Activated CD4-positive, alpha-beta T cell treated with anti-CD3 and anti-CD28 coated beads for 36 hours (primary cell): ENCODE measurements around the gene PMVK. TPM values are rescaled to one million over a fixed set of nuclear protein-coding genes. Genes with fewer than 3 reads are reported as not detected.

Source experiments
- ATAC-seq: fragments of 200-7000 bp; cut with Tn5 transposase; one replicate; pipeline ENCODE4 v1.10.0; 2021; ENCODE audit warnings: mild to moderate bottlenecking, moderate library complexity
- CTCF ChIA-PET: fragments of 350-600 bp; sonication (Branson Sonifier 250); formaldehyde crosslinking; loops from one replicate; lab custom pipeline; 2021; ENCODE audit warnings: antibody characterized with exemption; lab: Charles Lee
- POLR2A ChIA-PET: fragments of 350-600 bp; sonication (Branson Sonifier 250); formaldehyde crosslinking; loops from one replicate; lab custom pipeline; 2021; ENCODE audit warnings: antibody characterized with exemption, inconsistent platforms; lab: Charles Lee
- DNase-seq: peaks from one replicate; pipeline ENCODE4 v3.0.0-alpha.2; 2020
- H3K27ac Mint-ChIP-seq: one replicate; pipeline ENCODE4 v1.8.0; 2021; ENCODE audit warnings: mixed read lengths
- H3K27me3 Mint-ChIP-seq: one replicate; pipeline ENCODE4 v1.8.0; 2021; ENCODE audit warnings: mixed read lengths
- H3K36me3 Mint-ChIP-seq: one replicate; pipeline ENCODE4 v1.8.0; 2021; ENCODE audit warnings: low read depth, mixed read lengths
- H3K4me1 Mint-ChIP-seq: one replicate; pipeline ENCODE4 v1.8.0; 2021; ENCODE audit warnings: mixed read lengths
- H3K4me3 Mint-ChIP-seq: one replicate; pipeline ENCODE4 v1.8.0; 2021; ENCODE audit warnings: mild to moderate bottlenecking, moderate library complexity, mixed read lengths
- H3K9me3 Mint-ChIP-seq: one replicate; pipeline ENCODE4 v1.8.0; 2021; ENCODE audit warnings: low read depth, mixed read lengths
- intact Hi-C, 2 experiments: fragments of 100-400 bp; cut with DNase I in 1 of 2; cut with micrococcal nuclease in 1 of 2; formaldehyde crosslinking; loops; one replicate each; pipeline versions ENCODE4 v1.14.2 to v1.15.1; 2022 to 2024; cut with DNase I, micrococcal nuclease
- total RNA-seq, 2 experiments: library from RNA; stranded (reverse); gene quantifications; one replicate each; pipeline ENCODE4 v1.2.3, GENCODE V29; 2021

Gene PMVK
- total RNA-seq, 2 experiments from 2014 or later, result 17.0 to 36.9 TPM

- no peak for DNase-seq
- ATAC-seq, result no peak
- peaks cover 3% of the 10 kb centered on the region for H3K36me3 Mint-ChIP-seq
- intact Hi-C loops, result no loop called here
- peaks cover 67% of the 10 kb centered on the region for H3K4me1 Mint-ChIP-seq
- ChIA-PET POLR2A (interaction anchor here (0.6 kb wide), 1 partner anchor 33 kb away, joined by 8 read pairs; no protein-coding TSS in a partner anchor), CTCF (interaction anchor here (0.7 to 1.3 kb wide), 8 partner anchors 58 to 193 kb away, joined by 3 to 4 read pairs (median 3); no protein-coding TSS in a partner anchor)
- H3K27ac Mint-ChIP-seq, result peak overlapping the region; percentile 80
- no peaks in the 10 kb centered on the region for H3K27me3 Mint-ChIP-seq
- no peaks in the 10 kb centered on the region for H3K9me3 Mint-ChIP-seq
- no peak overlapping the region for H3K4me3 Mint-ChIP-seq
Measured at GRCh38 chr1:154940651-154941194, 4.2 kb upstream of the PMVK start.

- DNase-seq, result no peak
- no peak for ATAC-seq
- ChIA-PET CTCF (interaction anchor here (0.7 to 1.3 kb wide), 9 partner anchors 59 to 192 kb away, joined by 3 to 5 read pairs (median 3); no protein-coding TSS in a partner anchor), POLR2A (no interaction called here)
- Mint-ChIP-seq H3K27me3 (no peaks in the 10 kb centered on the region), H3K9me3 (no peaks in the 10 kb centered on the region), H3K27ac (peak overlapping the region; percentile 80), H3K4me3 (no peak overlapping the region), H3K4me1 (peaks cover 73% of the 10 kb centered on the region), H3K36me3 (peaks cover 5% of the 10 kb centered on the region)
- intact Hi-C loops, result no loop called here
Measured at GRCh38 chr1:154940213-154940560, 3.7 kb upstream of the PMVK start.

- ATAC-seq (no peak), DNase-seq (no peak)
- intact Hi-C loops, result no loop called here
- Mint-ChIP-seq H3K27ac (peak overlapping the region; percentile 96), H3K4me3 (peak overlapping the region; percentile 33), H3K27me3 (no peaks in the 10 kb centered on the region), H3K9me3 (no peaks in the 10 kb centered on the region), H3K36me3 (peaks cover 7% of the 10 kb centered on the region), H3K4me1 (peaks cover 76% of the 10 kb centered on the region)
- ChIA-PET POLR2A (interaction anchor here (0.5 kb wide), 1 partner anchor 206 kb away, joined by 7 read pairs; no protein-coding TSS in a partner anchor), CTCF (interaction anchor here (0.6 to 1.7 kb wide), 7 partner anchors 45 to 379 kb away, joined by 3 to 5 read pairs (median 3); partner anchors contain the start of genes ADAM15 and FLAD1)
Measured at GRCh38 chr1:154938604-154939399, 2.3 kb upstream of the PMVK start.

GRCh38 chr1:154937988-154938386 lies 1.5 kb upstream of the PMVK start:
- intact Hi-C loops, result loop anchor here (1.0 to 2.0 kb wide), 14 partner anchors 17 to 380 kb away; partner anchors contain the start of genes ADAR (in 2 of the 2), CKS1B (in 2 of the 2), ADAM15 (in 1 of the 2) and PYGO2 (in 1 of the 2)
- ChIA-PET CTCF (interaction anchor here (0.6 to 3.0 kb wide), 7 partner anchors 45 to 378 kb away, joined by 3 to 16 read pairs (median 3); partner anchors contain the start of genes ADAM15 and FLAD1), POLR2A (interaction anchor here (0.5 to 2.1 kb wide), 3 partner anchors 36 to 379 kb away, joined by 3 to 12 read pairs (median 7); partner anchors contain the start of gene CKS1B)
- peak overlapping the region; percentile 96 for H3K27ac Mint-ChIP-seq
- peak overlapping the region; percentile 95 for H3K4me3 Mint-ChIP-seq
- no peaks in the 10 kb centered on the region for H3K9me3 Mint-ChIP-seq
- DNase-seq (no peak), ATAC-seq (no peak)
- H3K36me3 Mint-ChIP-seq, result peaks cover 7% of the 10 kb centered on the region
- no peaks in the 10 kb centered on the region for H3K27me3 Mint-ChIP-seq
- H3K4me1 Mint-ChIP-seq, result peaks cover 68% of the 10 kb centered on the region

- H3K4me1 Mint-ChIP-seq, result peaks cover 62% of the 10 kb centered on the region
Measured at GRCh38 chr1:154937085-154937987, 817 bp upstream of the PMVK start.

GRCh38 chr1:154935749-154936554 lies 567 bp downstream of the PMVK start:
- CTCF ChIA-PET, result interaction anchor here (0.5 to 3.0 kb wide), 13 partner anchors 9 to 504 kb away, joined by 3 to 16 read pairs (median 4); partner anchors contain the start of gene SCAMP3
- POLR2A ChIA-PET, result interaction anchor here (0.6 to 2.1 kb wide), 13 partner anchors 8 to 376 kb away, joined by 3 to 12 read pairs (median 4); partner anchors contain the start of genes ADAM15, CKS1B and PBXIP1
- ATAC-seq (no peak), DNase-seq (no peak)
- H3K4me1 Mint-ChIP-seq, result peaks cover 48% of the 10 kb centered on the region
- peaks cover 9% of the 10 kb centered on the region for H3K36me3 Mint-ChIP-seq
- peak overlapping the region; percentile 96 for H3K27ac Mint-ChIP-seq
- H3K9me3 Mint-ChIP-seq, result no peaks in the 10 kb centered on the region
- peak overlapping the region; percentile 95 for H3K4me3 Mint-ChIP-seq
- intact Hi-C loops, result loop anchor here (1.0 to 2.0 kb wide), 6 partner anchors 19 to 327 kb away; partner anchors contain the start of gene ADAR (in 1 of the 2)
- H3K27me3 Mint-ChIP-seq, result no peaks in the 10 kb centered on the region

More at GRCh38 chr1:154937085-154937987, 817 bp upstream of the PMVK start:
- intact Hi-C loops, result loop anchor here (1.0 to 2.0 kb wide), 14 partner anchors 17 to 379 kb away; partner anchors contain the start of genes ADAR (in 2 of the 2), CKS1B (in 2 of the 2), ADAM15 (in 1 of the 2) and PYGO2 (in 1 of the 2)
- ATAC-seq (peak; percentile 78), DNase-seq (peak; percentile 94)
- ChIA-PET POLR2A (interaction anchor here (0.6 to 2.1 kb wide), 8 partner anchors 9 to 378 kb away, joined by 3 to 12 read pairs (median 6); partner anchors contain the start of genes ADAM15, CKS1B and PBXIP1), CTCF (interaction anchor here (0.6 to 3.0 kb wide), 16 partner anchors 8 to 378 kb away, joined by 3 to 16 read pairs (median 4); partner anchors contain the start of genes ADAM15, FLAD1 and KRTCAP2)
- no peaks in the 10 kb centered on the region for H3K27me3 Mint-ChIP-seq
- peak overlapping the region; percentile 95 for H3K4me3 Mint-ChIP-seq
- H3K27ac Mint-ChIP-seq, result peak overlapping the region; percentile 96
- H3K9me3 Mint-ChIP-seq, result no peaks in the 10 kb centered on the region
- peaks cover 7% of the 10 kb centered on the region for H3K36me3 Mint-ChIP-seq

GRCh38 chr1:154934358-154934948 lies 2.1 kb downstream of the PMVK start:
- Mint-ChIP-seq H3K4me1 (peaks cover 37% of the 10 kb centered on the region), H3K36me3 (peaks cover 13% of the 10 kb centered on the region), H3K4me3 (no peak overlapping the region), H3K27ac (no peak overlapping the region), H3K27me3 (no peaks in the 10 kb centered on the region), H3K9me3 (no peaks in the 10 kb centered on the region)
- no peak for ATAC-seq
- intact Hi-C loops, result no loop called here
- POLR2A ChIA-PET, result no interaction called here
- CTCF ChIA-PET, result interaction anchor here (0.6 to 0.7 kb wide), 3 partner anchors 11 to 238 kb away, joined by 3 read pairs; partner anchors contain the start of gene KRTCAP2
- DNase-seq, result no peak

- Mint-ChIP-seq H3K9me3 (no peaks in the 10 kb centered on the region), H3K36me3 (peaks cover 23% of the 10 kb centered on the region), H3K4me1 (peaks cover 18% of the 10 kb centered on the region), H3K4me3 (no peak overlapping the region), H3K27me3 (no peaks in the 10 kb centered on the region), H3K27ac (no peak overlapping the region)
- intact Hi-C loops, result no loop called here
- CTCF ChIA-PET, result interaction anchor here (0.6 to 1.0 kb wide), 5 partner anchors 23 to 159 kb away, joined by 3 read pairs; no protein-coding TSS in a partner anchor
- POLR2A ChIA-PET, result no interaction called here
- ATAC-seq, result no peak
- DNase-seq, result no peak
Measured at GRCh38 chr1:154931940-154932487, 4.5 kb downstream of the PMVK start.

- intact Hi-C loops, result no loop called here
- Mint-ChIP-seq H3K4me1 (peaks cover 2% of the 10 kb centered on the region), H3K36me3 (peaks cover 33% of the 10 kb centered on the region), H3K27me3 (no peaks in the 10 kb centered on the region), H3K4me3 (no peak overlapping the region), H3K27ac (peak overlapping the region; percentile 13), H3K9me3 (no peaks in the 10 kb centered on the region)
- ChIA-PET CTCF (interaction anchor here (0.6 to 1.0 kb wide), 5 partner anchors 48 to 592 kb away, joined by 3 to 5 read pairs (median 3); no protein-coding TSS in a partner anchor), POLR2A (no interaction called here)
- no peak for ATAC-seq
- DNase-seq, result no peak
Measured at GRCh38 chr1:154926201-154926600, 10.3 kb downstream of the PMVK start.
